ENCODE measurements around the gene HMG20B.
"Not testable (repeated sequence)": the region's sequence is repeated elsewhere in the genome, so short reads cannot be mapped to it uniquely, and the experiment has no call there.

Gene HMG20B

DNA sequence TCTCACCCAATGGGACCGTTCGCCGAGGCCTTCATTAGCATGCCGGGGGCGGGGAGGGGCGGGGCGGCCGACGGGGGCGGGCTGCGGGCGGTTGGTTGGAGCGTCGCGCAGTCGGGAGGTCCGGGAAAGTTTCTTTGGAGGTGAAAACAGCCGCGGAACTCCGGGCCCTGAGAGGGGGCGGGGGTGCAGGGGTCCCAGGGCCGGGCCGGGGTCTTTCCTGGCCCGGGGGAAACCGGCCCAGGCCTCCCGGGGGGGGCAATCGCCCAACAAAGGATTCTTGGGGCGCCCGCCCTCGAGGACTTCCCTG lies at the start of gene HMG20B:
HMG20B (plus strand) TSS at position 90 of the 307 bp plus-strand sequence. CDS start 366 bp downstream, outside the sequence.
- DNase-seq: no peak

DNA sequence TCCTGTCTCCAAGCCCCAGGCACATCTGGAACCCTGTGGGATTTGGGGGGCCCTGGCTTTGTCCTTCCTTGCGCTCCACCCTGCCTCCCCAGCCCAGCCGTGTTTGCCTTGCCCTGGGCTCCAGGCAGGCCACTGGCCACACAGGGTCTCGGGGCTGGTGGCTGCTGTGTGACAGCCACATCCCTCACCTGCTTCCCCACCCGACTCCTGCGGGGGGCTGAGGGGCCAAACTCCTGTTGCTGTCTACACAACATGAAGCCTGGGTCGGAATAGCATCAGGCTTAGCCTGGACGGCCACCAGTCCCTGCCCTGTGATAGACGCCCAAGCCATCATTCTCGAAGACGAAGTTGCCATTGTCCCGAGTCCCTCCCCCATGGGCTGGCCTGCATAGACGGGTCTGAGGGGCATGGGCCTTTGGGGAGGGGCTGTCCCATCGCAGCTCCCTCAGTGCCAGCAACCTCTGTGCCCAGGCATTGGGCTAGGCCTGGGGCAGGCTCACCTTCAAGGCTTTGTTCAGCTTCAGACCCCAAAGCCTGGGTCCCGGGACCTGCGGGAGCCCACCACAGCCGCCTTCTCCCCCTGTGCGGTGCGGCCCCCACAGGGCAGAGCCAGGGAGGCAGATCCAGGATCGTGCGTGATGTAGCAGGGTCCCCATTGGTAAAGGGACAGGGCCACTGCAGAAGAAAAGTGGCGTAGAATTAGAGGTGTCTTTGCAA lies 49.2 kb upstream of the HMG20B start:
- DNase-seq: no peak

DNA sequence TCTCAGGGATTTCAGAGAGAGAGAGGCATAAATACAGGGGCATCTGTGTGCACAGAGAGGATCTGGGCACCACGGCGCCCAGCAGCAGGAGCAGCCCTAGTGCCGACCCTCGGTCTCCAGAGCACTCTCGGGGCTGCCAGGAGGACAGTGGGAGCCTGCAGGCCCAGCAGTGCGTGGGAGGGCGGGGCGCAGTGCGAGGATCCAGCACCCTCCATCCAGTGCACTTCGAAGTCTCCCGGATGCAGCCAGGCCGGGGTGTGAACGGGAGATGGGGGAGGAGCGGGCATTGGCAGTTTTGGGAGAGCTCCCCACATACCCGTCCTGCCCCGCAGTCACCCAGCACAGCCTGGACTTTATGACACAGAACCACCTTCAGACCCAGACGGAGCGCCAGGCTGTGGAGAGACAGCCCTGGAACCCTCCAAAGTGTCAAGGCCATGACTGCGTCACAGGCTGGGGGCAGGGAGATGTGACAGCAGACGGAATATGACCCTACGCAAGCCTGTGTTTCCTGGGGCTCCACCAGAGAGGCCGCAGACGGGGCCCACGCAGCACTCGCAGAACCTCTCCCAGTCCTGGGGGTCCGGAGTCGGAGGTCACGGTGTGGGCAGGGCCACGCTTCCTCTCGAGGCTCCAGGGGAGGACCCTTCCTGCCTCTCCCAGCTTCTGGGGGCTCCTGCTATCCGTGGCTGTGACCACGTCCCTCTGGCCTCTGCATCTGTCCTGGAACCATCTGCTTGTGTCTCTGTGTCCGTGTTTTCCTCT lies 48.5 kb upstream of the HMG20B start:
- no peak for DNase-seq

DNA sequence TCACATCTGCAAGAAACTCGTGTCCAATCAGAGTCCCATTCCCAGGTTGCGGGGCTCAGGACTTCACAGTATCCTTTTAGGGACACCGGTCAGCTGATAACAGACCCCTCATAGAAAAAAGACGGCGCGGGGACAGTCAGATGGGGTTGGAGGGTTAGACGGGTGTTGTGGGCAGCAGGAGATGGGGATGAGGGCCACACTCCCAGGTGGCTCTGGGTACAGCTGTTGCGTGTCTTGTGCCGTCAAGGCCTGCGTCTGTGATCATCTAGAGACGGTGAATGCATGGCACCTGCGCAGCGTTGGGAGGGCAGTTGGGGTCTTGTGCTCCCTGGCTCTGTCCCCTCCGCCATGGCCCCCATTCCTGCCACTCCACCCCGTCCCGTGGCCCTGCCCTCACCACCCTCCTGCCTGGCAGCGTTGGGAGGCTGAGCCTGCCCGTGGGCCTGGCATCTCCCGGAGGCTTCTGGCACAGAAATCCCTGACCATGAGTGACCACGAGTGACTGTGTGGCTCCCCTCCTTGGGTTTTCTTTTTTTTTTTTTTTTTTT lies 47.8 kb upstream of the HMG20B start:
- DNase-seq: no peak

DNA sequence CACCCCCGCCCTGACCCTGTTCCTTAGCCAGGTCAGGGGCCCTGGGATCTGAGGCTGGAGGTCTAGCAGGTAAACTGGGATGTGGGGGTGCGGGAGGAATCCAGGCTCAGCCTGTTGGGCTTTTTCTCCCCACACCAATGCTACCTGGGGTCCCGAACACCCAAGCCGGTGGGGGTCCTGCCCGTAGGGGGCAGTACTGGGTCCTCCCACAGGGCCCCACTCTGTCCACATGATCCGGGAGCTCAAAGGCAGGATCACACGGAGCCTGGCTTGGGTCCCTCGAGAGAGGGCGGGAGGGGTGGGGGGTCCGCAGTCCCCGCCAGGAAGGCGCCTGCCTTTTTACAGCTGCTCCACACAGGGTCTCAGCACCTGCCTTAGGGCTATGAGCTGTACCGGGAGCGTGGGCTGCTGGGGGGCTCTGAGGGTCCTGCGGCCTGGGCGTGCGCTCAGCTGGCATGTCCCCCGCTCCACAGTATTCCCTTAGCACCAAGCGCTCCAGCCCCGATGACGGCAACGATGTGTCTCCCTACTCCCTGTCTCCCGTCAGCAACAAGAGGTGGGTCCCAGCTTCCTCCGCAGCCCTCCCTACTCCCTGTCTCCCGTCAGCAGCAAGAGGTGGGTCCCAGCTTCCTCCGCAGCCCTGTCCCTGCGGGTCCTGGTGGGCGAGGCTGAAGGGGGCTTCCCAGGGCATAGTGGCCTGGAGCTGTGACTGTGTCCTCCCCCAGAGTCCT lies 46.1 kb upstream of the HMG20B start:
- DNase-seq: no peak

DNA sequence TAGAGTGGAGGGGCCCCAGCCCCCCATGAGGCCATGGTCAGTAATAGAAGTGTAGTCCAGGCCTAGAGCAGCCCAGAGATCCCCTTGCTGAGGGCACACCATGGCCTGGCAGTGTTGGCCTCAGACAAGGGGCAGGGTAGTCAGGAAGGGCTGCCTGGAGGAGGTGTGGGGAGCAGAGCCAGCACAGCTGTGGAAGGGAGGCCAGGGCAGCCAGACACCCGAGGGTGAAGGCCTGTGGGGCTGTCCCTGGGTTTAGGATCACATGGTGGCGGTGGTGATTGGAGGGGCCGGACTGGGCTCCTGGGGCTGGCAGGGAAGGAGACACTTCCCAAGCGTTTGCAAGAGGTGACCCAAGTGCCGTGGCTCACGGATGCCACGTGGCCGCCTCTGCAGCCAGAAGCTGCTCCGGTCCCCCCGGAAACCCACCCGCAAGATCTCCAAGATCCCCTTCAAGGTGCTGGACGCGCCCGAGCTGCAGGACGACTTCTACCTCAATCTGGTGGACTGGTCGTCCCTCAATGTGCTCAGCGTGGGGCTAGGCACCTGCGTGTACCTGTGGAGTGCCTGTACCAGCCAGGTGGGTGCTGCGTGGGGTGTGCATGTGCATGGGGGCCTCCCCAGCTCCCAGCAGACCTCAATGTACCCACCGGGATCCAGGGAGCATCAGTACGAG lies 45.4 kb upstream of the HMG20B start:
- DNase-seq: no peak

DNA sequence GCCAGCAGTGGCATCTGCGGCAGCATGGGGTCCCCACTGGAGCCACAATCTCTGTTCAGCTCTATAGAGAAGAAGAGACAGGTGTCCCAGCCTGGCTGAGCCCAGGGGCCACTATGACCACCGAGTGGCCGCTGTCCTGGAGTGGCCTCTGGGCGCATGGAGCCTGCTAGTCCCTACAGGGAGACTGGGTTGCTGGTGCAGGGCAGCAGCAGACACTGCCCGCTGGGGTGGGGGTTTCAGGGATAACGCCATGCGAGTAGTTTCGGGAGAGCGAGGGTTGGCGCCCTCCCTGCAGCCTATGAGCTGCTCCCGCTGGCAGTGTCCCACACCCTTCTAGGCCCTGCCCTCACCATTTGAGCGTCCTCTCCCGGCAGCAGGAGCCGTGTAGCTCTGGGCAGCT lies 44.7 kb upstream of the HMG20B start:
- DNase-seq: no peak

DNA sequence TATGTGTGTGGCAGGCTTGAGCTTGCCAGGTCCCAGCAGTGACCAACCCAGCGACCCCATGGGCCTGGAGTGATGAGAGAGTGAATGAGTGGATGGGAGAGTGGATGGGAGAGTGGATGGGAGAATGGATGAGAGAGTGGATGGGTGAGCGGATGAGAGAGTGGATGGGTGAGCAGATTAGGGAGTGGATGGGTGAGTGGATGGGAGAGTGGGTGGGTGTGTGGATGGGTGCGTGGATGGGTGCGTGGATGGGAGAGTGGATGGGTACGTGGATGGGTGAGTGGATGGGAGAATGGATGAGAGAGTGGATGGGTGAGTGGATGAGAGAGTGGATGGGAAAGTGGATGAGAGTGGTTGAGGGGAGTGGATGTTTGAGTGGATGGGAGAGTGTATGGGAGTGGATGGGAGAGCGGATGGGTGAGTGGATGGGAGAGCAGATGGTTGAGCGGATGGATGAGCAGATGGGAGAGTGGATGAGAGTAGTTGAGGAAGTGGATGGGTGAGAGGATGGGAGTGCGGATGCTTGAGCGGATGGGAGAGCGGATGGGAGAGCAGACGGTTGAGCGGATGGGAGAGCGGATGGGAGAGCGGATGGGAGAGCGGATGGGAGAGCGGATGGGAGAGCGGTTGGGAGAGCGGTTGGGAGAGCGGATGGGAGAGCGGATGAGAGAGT lies 44.1 kb upstream of the HMG20B start:
- DNase-seq: no peak

DNA sequence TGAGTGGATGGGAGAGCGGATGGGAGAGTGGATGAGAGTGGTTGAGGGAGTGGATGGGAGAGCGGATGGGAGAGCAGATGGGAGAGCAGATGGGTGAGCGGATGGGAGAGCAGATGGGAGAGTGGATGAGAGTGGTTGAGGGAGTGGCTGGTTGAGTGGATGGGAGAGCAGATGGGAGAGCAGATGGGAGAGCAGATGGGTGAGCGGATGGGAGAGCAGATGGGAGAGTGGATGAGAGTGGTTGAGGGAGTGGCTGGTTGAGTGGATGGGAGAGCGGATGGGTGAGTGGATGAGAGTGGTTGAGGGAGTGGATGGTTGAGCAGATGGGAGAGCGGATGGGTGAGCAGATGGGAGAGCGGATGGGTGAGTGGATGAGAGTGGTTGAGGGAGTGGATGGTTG lies 43.4 kb upstream of the HMG20B start:
- not testable (repeated sequence) for DNase-seq

DNA sequence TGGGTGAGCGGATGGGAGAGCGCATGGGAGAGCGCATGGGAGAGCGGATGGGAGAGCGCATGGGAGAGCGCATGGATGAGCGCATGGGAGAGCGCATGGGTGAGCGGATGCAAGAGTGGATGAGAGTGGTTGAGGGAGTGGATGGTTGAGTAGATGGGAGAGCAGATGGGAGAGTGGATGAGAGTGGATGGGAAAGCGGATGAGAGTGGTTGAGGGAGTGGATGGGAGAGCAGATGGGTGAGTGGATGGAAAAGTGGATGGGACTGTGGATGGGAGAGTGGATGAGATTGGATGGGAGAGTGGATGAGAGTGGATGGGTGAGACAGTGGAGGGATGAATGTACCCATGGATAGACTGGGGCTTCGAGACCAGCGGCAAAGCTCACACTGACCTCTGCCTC lies 42.4 kb upstream of the HMG20B start:
- no peak for DNase-seq

DNA sequence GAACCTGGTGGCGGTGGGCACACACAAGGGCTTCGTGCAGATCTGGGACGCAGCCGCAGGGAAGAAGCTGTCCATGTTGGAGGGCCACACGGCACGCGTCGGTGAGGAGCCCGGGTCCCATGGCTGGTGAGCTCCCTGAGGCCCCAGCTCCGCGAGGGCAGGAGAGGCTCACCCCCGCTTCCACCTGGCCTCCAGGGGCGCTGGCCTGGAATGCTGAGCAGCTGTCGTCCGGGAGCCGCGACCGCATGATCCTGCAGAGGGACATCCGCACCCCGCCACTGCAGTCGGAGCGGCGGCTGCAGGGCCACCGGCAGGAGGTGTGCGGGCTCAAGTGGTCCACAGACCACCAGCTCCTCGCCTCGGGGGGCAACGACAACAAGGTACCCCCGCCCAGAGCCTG lies 41.0 kb upstream of the HMG20B start:
- DNase-seq: no peak

DNA sequence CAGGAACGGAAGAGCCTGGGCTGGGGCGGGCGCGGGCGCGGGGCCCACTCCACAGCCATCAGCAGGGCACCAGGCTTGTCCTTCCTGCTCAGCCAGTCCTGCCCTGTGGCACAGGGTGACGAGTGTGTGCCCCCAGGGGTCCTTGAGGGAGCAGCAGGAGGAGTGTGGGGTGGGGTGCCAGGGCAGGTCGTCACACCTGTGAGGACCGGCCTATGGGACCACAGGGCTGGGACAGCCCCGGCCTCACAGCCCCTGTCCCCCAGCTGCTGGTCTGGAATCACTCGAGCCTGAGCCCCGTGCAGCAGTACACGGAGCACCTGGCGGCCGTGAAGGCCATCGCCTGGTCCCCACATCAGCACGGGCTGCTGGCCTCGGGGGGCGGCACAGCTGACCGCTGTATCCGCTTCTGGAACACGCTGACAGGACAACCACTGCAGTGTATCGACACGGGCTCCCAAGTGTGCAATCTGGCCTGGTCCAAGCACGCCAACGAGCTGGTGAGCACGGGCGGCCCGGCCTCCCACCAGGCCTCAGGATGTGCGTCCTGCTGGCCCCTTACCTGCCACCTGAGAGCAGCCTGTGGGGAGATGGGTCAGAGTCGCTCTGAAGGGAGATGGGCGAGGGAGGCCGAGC lies 40.5 kb upstream of the HMG20B start:
- DNase-seq: no peak

DNA sequence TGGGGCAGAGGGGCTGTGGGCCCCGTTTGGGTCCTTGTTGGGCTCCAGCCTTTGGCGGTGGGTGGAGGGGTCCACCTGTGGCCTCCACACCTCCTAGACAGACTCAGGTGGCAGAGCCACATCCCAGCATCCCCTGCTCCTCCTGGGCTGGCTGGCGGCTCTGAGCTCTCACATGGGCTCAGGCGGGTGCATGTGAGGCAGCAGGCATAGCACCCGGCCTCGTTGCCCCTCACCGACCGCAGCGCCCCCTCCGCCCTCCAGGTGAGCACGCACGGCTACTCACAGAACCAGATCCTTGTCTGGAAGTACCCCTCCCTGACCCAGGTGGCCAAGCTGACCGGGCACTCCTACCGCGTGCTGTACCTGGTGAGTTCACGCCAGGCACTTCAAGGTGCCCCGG lies 39.7 kb upstream of the HMG20B start:
- no peak for DNase-seq

DNA sequence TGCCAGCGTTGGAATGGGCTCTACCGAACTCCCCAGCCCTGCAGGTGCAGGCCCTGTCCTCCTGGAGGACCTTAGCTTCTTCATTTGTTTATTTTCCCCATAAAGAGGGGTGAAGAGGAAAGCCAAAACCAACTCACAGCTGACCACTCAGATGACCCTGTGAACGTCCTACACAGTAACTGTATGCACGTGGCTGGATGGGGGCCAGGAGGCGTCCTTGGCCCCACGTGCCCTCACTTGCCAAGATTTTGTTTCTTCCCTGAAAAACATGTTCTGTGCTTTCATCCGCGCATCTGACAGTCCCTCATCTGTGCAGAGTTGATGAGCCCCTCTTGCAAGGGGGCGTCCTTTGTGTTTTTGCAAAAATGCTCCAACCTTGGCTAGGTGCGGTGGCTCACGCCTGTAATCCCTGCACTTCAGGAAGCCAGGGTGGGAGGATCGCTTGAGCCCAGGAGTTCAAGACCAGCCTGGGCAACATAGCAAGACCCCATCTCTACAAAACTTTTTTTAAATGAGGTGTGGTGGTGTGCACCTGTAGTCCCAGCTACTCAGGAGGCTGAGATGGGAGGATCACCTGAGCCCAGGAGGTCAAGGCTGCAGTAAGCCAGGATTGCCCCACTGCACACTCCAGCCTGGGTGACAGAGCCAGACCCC lies 39.1 kb upstream of the HMG20B start:
- no peak for DNase-seq

DNA sequence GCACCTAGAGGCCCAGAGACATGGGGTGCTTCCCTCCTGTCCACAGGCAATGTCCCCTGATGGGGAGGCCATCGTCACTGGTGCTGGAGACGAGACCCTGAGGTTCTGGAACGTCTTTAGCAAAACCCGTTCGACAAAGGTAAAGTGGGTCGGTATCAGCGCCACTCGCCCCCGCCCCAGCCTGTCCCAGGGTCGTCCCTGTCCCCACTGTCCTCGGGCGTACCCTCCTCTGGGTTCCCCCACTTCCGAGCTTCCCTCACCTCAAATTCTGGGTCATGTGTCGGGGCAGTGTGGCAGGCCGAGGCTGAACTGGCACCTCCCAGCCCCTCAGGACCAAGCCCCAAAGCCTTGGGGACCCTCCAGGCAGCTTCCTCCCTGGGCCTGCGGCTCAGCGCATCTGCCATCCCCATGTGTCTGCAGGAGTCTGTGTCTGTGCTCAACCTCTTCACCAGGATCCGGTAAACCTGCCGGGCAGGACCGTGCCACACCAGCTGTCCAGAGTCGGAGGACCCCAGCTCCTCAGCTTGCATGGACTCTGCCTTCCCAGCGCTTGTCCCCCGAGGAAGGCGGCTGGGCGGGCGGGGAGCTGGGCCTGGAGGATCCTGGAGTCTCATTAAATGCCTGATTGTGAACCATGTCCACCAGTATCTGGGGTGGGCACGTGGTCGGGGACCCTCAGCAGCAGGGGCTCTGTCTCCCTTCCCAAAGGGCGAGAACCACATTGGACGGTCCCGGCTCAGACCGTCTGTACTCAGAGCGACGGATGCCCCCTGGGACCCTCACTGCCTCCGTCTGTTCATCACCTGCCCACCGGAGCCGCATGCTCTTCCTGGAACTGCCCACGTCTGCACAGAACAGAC lies 38.1 kb upstream of the HMG20B start:
- DNase-seq: no peak

DNA sequence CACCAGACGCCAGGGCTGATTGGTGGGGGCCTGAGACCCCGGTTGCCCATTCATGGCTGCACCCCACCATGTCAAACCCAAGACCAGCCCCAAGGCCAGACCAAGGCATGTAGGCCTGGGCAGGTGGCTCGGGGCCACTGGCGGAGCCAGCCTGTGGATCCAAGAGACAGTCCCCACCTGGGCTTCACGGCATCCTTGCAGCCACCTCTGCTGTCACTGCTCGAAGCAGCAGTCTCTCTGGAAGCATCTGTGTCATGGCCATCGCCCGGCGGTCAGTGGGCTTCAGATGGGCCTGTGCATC lies 37.6 kb upstream of the HMG20B start:
- no peak for DNase-seq

DNA sequence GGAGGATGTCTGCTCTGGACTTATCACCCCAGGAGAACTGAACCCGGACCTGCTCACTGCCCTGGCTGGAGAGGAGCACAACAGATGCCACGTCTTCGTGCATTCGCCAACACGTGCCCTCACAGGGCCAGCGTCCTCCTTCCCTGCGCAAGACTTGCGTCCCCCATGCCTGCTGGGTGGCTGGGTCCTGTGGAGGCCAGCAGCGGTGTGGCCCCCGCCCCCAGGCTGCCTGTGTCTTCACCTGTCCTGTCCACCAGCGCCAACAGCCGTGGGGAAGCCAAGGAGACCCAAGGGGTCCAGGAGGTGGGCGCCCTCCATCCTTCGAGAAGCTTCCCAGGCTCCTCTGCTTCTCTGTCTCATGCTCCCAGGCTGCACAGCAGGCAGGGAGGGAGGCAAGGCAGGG lies 37.2 kb upstream of the HMG20B start:
- DNase-seq: no peak

DNA sequence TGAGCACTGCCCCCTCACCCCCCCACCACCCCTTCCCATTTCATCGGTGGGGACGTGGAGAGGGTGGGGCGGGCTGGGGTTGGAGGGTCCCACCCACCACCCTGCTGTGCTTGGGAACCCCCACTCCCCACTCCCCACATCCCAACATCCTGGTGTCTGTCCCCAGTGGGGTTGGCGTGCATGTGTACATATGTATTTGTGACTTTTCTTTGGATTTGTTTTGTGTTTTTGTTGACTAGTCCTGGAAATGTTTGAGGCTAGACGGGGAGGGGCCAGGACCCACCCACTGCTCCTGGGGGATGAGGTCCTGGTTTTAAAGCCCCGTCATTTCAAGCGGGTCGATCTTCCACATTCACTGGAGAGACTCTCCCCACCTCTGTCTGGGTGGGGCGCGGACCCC lies 36.8 kb upstream of the HMG20B start:
- no peak for DNase-seq

DNA sequence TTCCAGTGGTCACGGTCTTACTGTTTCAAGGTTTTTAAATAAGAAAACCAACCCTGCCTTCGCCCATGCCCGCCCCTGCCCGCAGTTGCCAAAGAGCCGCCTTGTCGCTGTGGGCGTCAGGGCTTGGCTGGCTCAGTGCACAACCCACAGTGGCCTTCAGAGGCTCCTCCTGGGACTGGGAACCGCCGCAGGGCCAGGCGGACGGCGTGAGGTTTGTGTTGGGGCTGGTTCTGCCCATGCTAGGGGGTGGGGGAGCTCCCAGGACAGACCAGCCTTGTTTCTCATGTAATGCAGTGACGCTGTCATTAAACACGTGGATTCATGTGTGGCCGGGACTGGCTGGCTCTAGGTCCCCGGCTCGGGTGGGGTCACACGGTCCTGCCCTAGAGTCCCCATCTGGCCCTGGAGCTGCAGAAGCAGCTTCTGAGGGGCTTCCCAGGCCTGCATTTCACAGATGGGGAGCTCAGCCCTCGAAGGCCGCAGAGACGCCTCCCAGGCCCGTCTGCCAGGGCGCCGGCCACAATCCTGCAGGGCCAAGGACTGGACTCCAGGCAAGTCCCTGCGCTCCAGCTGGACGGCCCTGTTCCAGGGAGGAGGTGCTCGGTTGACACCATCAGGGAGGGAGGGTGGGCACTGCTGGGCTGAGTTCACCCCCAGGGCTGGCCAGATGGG lies 36.2 kb upstream of the HMG20B start:
- no peak for DNase-seq

DNA sequence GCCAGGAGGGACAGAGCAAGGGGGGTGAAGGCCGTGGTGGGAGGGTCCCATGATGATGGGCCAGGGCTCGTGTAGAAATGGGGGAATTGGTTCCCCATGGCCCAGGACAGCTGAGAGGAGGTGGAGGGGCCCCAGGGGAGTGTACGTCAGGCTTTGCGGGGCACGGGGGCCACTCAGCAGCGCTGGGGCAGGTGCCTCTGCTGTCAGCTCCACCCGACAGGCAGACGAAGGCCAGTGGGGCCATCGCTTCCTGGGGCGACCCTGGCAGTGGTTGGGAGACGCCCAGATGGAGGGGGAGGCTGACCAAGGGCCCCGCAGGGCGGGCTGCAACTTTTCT lies 35.7 kb upstream of the HMG20B start:
- no peak for DNase-seq

All from SHP77 (cell line).